SK-N-DZ (cell line): ENCODE measurements around the gene ZIC5. TPM values are rescaled to one million over a fixed set of nuclear protein-coding genes. Genes with fewer than 3 reads are reported as not detected.

ENCODE experiments used
- DNase-seq: peaks from one replicate; pipeline ENCODE4 v3.0.0-alpha.2; 2015; ENCODE audit warnings: low spot score
- polyA plus RNA-seq, 2 experiments: library from polyadenylated mRNA; depleted of rRNA; stranded (reverse); fragments of >200 nt; gene quantifications; 2 replicates each; pipeline ENCODE4 v1.2.3, GENCODE V29; 2014

ZIC5 gene
- 0.01 TPM in 1 of 2 replicates, not detected in the other for polyA plus RNA-seq (2014; cell fraction: cytosol; rRNA removed)
- polyA plus RNA-seq (2014; cell fraction: nucleus; rRNA removed), result not detected in 2 replicates

DNA sequence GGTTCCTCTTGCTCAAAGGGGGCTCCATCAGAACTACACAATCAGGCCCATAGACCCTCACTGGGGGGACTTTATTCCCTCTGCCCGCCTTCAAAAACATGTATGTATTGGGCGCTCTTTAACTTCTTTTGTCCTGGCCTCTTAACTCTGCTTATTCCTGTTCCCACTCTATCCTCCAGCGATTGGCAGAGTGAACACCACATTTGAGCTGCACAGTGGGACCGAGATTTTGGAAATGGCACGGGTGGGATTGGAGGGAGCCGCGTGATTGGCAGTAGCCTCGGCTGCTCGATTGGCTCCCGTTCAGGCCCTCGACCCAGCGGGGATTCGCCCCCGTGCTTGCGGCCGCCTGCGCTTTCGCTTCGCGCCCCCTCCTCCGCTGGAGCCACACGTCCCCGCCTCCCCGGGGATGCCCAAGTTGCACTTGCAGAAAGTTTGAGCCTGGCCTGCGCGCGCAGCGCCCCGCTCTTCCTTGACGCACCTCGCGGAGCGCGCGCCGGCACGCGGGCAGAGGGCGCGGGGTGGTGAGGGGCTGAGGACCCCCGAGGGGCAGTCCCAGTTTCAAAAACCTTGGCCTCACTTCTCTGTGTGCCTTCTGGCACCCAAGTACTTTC is at the start of gene ZIC5:
ZIC5 (minus strand) TSS at position 192 of the 614 bp plus-strand sequence; CDS start at position 28, 164 bp downstream.
- no peak for DNase-seq

- no peak for DNase-seq
Observed at GRCh38 chr13:100019780-100020356, 48.3 kb upstream of the ZIC5 start.

GRCh38 chr13:100014621-100015020 is 43.1 kb upstream of the ZIC5 start:
- DNase-seq, result no peak

- DNase-seq, result no peak
Observed at GRCh38 chr13:99998261-99998660, 26.7 kb upstream of the ZIC5 start.

DNA sequence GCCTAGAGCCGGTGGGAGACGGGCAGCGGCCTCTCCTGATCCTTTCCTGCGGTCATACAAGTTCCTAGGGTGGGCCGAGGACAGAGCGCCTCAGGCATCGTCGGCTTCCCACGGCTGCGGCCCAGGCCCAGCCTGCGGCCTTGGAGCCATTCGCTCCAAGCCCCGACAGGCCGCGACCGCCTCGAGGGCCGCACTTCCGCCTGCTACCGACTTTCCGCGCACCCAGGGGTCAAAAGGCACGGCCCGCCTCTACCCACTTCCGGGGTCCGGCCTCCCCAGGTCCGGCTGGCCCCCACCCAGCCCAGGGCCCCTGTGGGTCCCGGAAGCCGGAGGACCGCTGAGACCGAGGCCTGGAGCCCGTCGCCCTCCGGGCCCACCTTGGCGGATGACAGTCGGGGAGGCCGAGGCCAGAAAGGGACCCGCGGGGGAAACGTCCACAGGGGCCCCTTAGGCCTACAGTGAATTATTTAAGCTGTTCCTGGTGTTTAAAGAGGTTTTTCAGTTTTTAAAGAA is 26.2 kb upstream of the ZIC5 start:
- no peak for DNase-seq

- no peak for DNase-seq
Observed at GRCh38 chr13:99996381-99996973, 24.9 kb upstream of the ZIC5 start.

GRCh38 chr13:99995589-99996380 is 24.2 kb upstream of the ZIC5 start:
- peak; percentile 40 for DNase-seq

- no peak for DNase-seq
Observed at GRCh38 chr13:99995104-99995588, 23.6 kb upstream of the ZIC5 start.

GRCh38 chr13:99994638-99995020 is 23.1 kb upstream of the ZIC5 start:
- DNase-seq, result no peak

- no peak for DNase-seq
Observed at GRCh38 chr13:99993660-99994637, 22.4 kb upstream of the ZIC5 start.

GRCh38 chr13:99992949-99993351 is 21.4 kb upstream of the ZIC5 start:
- no peak for DNase-seq

- DNase-seq, result no peak
Observed at GRCh38 chr13:99991828-99992775, 20.5 kb upstream of the ZIC5 start.

- DNase-seq, result no peak
Observed at GRCh38 chr13:99991013-99991827, 19.7 kb upstream of the ZIC5 start.

DNA sequence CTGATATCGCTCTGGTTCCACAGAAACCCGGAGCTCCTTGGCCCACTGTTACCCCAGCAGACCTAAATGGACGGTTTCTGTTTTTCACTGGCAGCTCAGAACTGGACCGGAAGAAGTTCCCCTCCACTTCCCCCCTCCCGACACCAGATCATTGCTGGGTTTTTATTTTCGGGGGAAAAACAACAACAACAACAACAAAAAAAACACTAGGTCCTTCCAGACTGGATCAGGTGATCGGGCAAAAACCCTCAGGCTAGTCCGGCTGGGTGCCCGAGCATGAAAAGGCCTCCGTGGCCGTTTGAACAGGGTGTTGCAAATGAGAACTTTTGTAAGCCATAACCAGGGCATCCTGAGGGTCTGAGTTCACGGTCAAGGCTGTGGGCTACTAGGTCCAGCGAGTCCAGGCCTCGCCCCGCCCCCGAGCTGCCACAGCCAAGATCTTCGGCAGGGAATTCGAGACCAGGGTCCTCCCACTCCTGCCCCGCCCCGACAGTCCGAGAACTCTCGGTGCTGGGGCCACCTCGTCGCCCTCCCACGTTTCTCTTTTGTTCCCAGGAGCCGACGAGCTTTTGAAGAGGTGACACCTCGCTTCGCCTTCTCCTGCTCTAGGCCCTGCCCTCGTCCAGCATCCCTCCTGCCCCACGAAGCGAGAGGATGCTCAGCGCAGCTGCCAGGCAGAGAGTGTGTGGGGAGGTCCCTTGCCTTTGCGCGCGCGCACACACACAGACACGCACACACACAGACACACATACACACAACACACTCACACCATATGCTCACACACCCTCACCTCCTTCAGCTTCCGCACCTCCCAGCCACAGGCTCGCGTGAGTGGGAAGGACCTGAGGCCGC is 18.8 kb upstream of the ZIC5 start:
- no peak for DNase-seq

- no peak for DNase-seq
Observed at GRCh38 chr13:99989276-99990125, 17.9 kb upstream of the ZIC5 start.

DNA sequence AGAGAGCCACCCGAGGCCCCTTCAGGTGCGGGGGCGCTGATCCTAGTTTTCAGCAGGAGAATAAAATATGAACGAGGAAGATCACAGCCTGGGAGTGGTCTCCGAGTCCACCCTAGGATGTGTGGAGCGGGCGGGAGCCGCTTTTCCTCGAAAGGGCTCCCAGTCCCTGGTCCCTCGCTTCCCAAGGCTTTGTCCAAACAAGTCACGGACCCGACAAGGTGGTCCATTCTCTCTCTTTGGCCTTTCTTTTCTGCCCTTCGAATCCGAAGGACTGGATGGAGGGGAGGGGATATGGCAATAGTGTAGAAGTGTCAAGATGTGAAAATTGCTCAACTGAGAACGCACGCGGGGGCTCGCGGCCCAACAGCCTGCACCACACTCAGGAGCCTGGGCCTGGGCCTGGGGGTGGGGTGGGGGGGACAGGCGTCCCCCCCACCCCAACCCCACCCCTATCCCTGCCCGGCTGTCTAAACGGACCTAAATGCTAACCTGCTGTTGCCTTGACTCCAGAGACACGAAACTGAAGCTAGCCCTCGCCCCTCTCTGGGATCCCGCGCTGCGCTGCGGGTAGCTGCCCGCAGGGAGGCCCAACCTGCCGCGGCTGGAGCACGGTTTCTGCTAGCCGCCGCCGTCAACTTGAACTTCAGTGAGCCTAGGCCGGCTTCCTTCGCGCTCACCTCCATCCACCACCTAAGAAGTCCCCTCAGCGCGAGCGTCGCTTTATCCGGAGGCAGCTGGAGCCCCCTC is 17.1 kb upstream of the ZIC5 start:
- no peak for DNase-seq
